RWPE2 (cell line): ENCODE data around the gene CLK1.

Source experiments
- ATAC-seq: fragments of 200-7000 bp; cut with Tn5 transposase; 3 replicates; pipeline ENCODE4 v1.9.1; 2021; ENCODE audit warnings: low read depth
- DNase-seq: peaks from one replicate; pipeline ENCODE4 v3.0.0-alpha.2; 2020; ENCODE audit warnings: low spot score
- H3K27ac ChIP-seq: fragments of 450-650 bp; 2 replicates; pipeline ENCODE4 v1.5.1; 2017; ENCODE audit warnings: mild to moderate bottlenecking; ENCODE audit not compliant: poor library complexity, severe bottlenecking
- H3K27me3 ChIP-seq: fragments of 250-450 bp; sonication (Bioruptor Pico); 2 replicates; pipeline ENCODE4 v1.5.1; 2021; ENCODE audit warnings: mild to moderate bottlenecking, moderate library complexity; ENCODE audit not compliant: insufficient read depth, poor library complexity, severe bottlenecking
- H3K36me3 ChIP-seq: fragments of 250-450 bp; sonication (Bioruptor Pico); 2 replicates; pipeline ENCODE4 v1.5.1; 2020; ENCODE audit warnings: low read depth, mild to moderate bottlenecking, moderate library complexity
- H3K4me1 ChIP-seq: fragments of 250-450 bp; sonication (Bioruptor Pico); 2 replicates; pipeline ENCODE4 v1.5.1; 2021; ENCODE audit warnings: mild to moderate bottlenecking, moderate library complexity; ENCODE audit not compliant: insufficient read depth, poor library complexity, severe bottlenecking
- H3K4me3 ChIP-seq: fragments of 250-450 bp; sonication (Bioruptor Pico); 2 replicates; pipeline ENCODE4 v1.5.1; 2021; ENCODE audit warnings: mild to moderate bottlenecking, moderate library complexity; ENCODE audit not compliant: severe bottlenecking
- H3K9me3 ChIP-seq: fragments of 250-450 bp; sonication (Bioruptor Pico); 2 replicates; pipeline ENCODE4 v1.5.1; 2021; ENCODE audit warnings: mild to moderate bottlenecking, moderate library complexity; ENCODE audit not compliant: severe bottlenecking
- CTCF ChIP-seq: fragments of 450-650 bp; IDR thresholded peaks from one replicate; pipeline ENCODE4 v1.5.1; 2017; ENCODE audit warnings: mild to moderate bottlenecking, moderate library complexity; ENCODE audit not compliant: poor library complexity, severe bottlenecking

The CLK1 gene

GRCh38 chr2:200811333-200812121 is 52.9 kb downstream of the CLK1 start, which contains the start of gene BZW1:
Gene BZW1, plus strand, starts transcription at chr2:200811910. Its CDS starts 1,308 bp downstream, at chr2:200813218.
- peak within 1 kb of the TSS; percentile 89 for H3K27ac ChIP-seq
- no peak for TF ChIP-seq CTCF

GRCh38 chr2:200810998-200811332 is 53.5 kb downstream of the CLK1 start:
- Histone ChIP-seq H3K9me3 (no peaks in the 10 kb centered on the region), H3K36me3 (peaks cover 35% of the 10 kb centered on the region), H3K27ac (peak overlapping the region; percentile 89), H3K4me1 (peaks cover 18% of the 10 kb centered on the region), H3K27me3 (no peaks in the 10 kb centered on the region), H3K4me3 (peak overlapping the region; percentile 87)
- no peak for TF ChIP-seq CTCF
- DNase-seq (no peak), ATAC-seq (no peak)

More at GRCh38 chr2:200811333-200812121, 52.9 kb downstream of the CLK1 start, which contains the start of gene BZW1:
- Histone ChIP-seq H3K27me3 (no peaks in the 10 kb centered on the region), H3K9me3 (no peaks in the 10 kb centered on the region), H3K36me3 (peaks cover 40% of the 10 kb centered on the region), H3K4me1 (peaks cover 18% of the 10 kb centered on the region), H3K4me3 (peak within 1 kb of the TSS; percentile 87)
- DNase-seq: peak; percentile 94
- peak; percentile 76 for ATAC-seq

GRCh38 chr2:200810252-200810997 is 54.0 kb downstream of the CLK1 start:
- peak overlapping the region; percentile 87 for H3K4me3 ChIP-seq
- ATAC-seq (peak; percentile 24), DNase-seq (no peak)

GRCh38 chr2:200809506-200810251 is 54.8 kb downstream of the CLK1 start:
- H3K9me3 ChIP-seq: no peaks in the 10 kb centered on the region
- peaks cover 22% of the 10 kb centered on the region for H3K36me3 ChIP-seq
- ATAC-seq: no peak
- H3K27ac ChIP-seq: peak overlapping the region; percentile 89
- H3K4me1 ChIP-seq: peaks cover 18% of the 10 kb centered on the region
- no peaks in the 10 kb centered on the region for H3K27me3 ChIP-seq
- DNase-seq: no peak
- H3K4me3 ChIP-seq: no peak overlapping the region
- no peak for TF ChIP-seq CTCF

More at GRCh38 chr2:200810252-200810997, 54.0 kb downstream of the CLK1 start:
- TF ChIP-seq CTCF: no peak
- Histone ChIP-seq H3K27ac (peak overlapping the region; percentile 89), H3K36me3 (peaks cover 29% of the 10 kb centered on the region), H3K9me3 (no peaks in the 10 kb centered on the region), H3K27me3 (no peaks in the 10 kb centered on the region), H3K4me1 (peaks cover 18% of the 10 kb centered on the region)
